ENCODE results near the gene FAM169A.
A peak's percentile ranks its signal among the peaks of the same experiment; 100 is the strongest.
"Not testable (repeated sequence)": the region's sequence is repeated elsewhere in the genome, so short reads cannot be mapped to it uniquely, and the experiment has no call there.

Gene FAM169A

DNA sequence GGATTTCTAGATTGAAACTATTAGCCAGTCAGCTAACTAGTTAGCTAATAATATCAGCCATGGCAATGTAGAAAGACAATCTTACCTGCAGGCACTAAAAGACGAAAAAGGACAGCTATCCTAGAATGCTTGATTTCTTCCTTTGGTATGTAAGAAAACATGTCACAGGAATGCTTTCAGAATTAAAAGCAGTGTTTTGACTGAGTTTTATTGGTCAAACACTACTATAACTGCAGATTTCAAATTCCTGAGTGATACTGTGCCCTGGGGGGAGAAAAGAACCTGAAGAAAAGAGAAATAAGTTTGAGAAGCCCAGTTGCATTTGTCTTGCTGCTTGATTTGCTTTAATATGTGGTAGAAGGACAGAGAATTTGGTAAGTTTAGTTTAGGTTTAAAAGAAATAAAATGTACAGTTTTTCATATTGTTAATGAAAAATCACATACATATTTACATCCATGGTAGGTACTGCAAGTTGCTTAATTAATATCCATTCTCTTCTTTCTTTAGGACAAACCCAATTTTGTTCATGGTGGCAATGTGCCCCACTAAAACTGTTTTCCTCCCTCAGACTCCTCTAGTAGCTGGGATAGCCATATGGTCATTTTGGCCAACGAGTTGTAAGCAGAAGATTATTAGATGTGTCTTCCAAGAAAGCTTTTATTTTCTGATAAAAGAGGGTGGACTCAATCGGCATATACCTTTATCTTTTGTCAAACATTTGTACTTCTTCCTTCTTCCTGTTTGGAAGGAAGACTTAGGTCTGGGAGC is 4.3 kb upstream of the FAM169A start:
- no peak for DNase-seq (ENCODE audit: low spot score)

DNA sequence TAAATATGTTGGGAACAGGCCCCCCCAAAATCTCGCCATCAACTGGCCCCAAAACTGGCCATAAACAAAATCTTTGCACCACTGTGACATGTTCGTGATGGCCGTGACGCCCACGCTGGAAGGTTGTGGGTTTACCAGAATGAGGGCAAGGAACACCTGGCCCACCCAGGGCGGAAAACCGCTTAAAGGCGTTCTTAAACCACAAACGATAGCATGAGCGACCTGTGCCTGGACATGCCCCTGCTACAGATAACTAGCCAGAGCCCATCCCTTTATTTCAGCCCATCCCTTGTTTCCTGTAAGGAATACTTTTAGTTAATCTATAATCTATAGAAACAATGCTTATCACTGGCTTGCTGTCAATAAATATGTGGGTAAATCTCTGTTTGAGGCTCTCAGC is 3.2 kb upstream of the FAM169A start:
- not testable (repeated sequence) for DNase-seq (ENCODE audit: low spot score)

DNA sequence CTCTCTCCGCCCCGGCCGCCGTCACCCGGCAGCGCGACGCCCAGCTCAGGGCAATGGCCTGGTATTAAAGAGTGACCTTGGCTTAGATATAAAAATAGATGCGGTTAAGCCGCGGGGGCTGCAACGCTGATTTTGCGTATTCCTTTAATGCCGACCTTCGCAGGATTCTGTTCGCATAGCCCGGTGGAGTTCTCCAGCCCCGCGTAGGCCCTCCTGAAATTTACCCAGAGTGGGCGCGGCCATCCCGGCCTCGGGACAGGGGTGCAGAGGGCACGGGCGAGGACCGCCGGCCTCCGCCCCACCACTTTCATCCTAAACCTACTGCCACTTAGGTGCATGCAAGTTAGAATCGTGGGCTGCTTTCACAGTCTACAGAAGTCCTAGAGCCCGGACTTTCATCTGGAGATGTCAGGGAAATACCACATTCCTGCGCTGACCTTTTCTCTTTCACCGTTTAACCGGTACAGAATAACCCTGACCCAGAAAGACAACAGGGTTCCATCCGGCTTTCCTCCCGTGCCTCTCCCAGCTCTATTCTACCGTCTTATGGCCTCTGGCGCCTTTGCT is 492 bp upstream of the FAM169A start:
- no peak for DNase-seq (ENCODE audit: low spot score)

DNA sequence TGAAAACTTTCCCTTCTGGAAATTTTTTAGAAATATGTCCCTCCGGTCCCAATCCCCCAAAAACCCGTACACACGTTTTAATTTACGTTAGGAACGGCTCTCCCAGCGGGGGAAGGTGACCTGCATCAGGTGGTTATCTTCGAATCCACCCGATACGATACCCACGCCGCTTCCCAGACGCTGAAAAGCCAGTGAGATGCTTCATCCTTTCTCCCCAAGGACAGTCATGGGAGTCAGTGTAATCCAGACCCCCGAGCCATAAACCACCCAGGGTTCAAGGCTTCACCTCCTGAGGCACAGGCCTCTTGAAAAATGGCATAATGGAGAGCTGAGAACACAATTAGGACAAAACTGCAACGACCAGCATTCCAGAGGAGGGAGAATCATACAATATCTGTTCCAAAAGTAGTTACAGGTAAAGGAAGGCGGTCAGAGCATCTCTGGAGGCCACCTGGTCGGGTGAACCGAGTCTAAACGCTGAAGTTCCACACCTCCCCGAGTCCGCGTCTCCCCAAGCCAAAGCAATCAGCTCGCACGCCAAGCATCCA is 857 bp downstream of the FAM169A start:
- peak; percentile 18 for DNase-seq (ENCODE audit: low spot score)

DNA sequence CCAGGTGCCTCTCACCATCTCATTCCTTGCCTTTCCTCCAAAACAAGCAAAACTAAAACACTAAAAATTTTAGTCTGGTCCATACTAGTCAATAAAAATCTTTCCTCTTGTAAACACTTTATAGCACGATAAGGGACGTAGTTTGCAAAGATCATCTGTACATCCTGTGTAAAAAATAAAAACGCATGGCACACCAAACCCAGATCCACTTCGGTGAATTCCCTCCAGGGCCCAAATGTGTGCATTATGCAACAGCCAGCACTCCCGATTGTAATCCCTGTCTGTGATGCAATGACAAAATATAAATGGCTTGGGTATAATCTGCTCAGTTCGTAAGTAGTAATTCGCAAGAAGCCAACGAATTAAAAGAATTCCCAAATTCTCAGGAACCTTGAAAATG is 1.4 kb downstream of the FAM169A start:
- DNase-seq (ENCODE audit: low spot score), result peak; percentile 32

DNA sequence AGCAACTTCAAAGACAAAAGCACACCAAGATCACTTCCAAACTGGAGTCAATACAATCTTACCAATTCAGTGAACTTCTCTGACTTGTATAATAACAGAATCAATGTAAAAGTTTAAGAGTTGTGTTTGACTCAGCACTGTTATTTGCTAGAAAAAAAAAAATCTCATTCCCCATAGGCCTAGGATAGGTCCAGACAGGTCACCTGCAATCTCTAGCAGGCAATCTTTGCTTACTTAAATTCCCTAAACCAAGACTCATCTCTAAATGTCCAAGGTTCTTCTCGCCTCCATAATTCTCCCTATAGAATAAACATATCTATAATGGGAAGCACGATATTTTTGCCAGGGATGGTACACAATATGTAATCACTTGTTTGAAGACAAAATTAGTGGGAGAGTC is 2.5 kb downstream of the FAM169A start:
- no peak for DNase-seq (ENCODE audit: low spot score)

DNA sequence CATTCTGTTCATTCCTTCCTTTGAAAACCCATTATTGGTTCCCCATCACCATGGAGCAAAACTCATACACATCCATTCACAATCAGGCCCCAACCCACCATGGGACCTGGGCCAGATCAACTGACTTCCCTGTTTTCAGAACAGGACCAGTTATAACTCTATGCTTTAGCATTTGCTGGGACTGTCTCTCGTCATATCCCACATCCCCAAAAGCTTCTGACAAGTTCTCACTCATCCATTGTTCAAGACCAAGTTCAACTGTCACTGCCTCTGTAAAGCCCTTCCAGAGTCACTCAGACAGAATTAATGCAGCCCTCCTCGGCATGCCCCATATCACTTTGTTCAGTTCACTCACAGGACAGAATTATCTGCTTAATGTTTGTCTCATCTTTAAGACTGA is 4.0 kb downstream of the FAM169A start:
- DNase-seq (ENCODE audit: low spot score), result no peak

DNA sequence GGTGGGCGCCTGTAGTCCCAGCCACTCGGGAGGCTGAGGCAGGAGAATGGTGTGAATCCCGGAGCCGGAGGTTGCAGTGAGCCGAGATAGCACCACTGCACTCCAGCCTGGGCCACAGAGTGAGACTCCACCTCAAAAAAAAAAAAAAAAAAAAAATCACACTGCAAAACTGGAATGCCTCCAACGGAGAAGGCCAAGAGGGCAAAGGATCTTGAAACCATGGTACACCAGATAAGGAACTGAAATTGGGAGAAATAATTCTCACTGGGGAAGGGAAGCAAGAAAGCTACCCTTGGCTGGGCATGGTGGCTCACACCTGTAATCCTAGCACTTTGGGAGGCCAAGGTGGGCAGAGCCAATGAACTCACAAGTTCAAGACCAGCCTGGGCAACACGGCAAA is 9.2 kb downstream of the FAM169A start:
- DNase-seq (ENCODE audit: low spot score), result not testable (repeated sequence)

DNA sequence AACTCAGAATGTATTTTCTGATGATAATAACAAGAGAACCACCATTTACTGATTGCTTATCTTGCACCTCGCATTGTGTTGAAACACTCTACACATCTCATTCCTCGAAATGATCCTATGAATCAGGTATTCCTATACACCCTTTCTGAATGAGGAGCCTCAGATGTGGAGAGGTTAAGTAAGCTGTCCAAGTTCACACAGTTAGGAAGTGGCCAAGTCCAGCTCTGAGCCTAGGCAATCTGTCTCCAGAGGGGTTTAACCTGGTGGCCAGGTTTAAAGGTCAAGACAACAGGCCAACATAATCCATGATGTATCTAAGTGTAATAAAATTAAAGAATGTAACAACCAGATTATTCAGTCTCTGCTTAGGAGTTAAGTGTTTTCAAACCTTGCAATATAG is 12.9 kb downstream of the FAM169A start:
- no peak for DNase-seq (ENCODE audit: low spot score)

DNA sequence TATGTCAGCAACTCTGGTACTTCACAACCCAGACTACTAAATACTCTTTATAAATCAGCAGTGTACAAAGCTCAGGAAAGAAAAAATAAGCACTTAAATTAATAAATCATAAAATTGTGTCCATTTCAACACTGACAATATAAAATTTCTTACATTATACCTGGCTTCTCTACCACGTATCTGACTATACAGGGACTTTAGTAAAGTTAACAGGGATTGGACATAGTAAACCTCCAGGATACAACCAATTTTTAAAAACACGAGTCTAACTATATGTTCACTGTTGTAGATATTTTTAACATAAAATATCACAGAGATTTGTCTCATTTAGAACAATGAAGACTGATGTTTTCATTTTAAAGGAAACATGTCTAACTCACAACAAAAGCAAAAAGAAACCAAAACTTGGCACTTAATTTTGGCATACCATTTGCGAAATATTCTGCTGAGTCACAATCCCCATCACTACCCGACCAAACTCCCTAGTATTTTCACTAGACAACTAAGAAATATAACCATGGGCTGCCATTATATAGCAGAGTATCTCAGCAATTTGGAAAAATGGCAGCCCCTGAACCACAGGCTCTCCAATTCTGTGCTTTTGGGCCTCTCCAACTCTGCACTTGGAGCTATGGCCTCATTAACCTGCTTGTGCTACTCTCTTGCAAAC is 14.4 kb downstream of the FAM169A start:
- DNase-seq (ENCODE audit: low spot score), result no peak

DNA sequence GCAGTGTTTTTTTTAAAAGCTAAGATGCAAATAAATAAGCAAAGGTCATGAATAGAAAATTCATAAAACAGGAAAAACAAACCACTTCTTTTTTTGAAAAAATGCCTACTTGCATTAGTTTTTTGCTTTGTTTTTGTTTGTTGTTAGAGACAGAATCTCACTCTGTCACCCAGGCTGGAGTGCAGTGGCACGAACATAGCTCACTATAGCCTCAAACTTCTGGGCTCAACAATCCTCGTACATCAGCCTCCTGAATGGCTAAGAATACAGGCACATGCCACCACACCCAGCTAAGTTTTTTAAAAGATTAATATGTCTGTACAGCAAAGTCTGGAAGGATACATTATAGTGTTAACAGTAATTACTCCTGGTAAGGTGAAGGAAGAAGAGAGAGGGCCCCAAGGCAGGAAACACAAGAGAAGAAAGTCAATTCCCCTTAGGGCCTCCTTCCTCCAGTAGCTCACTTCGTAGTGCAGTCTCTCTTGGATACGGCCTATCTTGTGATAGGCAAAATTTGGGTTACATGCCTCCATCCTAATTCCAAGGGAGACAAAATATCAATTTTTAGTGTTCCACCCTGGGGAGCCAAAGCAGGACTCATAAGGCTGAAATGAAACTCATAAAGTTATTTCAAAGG is 15.3 kb downstream of the FAM169A start:
- no peak for DNase-seq (ENCODE audit: low spot score)

DNA sequence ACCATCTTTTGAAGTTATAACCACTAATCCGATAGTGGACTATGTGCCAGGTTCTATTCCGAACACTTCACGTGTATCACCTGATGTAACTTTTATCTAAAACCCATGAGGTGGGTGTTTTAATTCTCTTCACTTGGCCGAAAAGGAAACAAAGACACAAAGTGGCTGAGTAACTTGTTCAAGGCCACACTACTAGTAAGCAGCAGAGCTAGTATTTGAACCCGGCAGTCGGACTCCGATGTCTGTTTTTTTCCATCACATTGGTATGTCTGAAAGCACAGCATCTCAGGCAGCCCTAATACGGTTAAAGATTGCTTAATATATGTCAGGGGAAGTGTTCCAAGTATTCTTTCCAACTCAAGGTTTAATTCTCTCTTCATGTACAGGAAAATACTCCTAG is 16.2 kb downstream of the FAM169A start:
- no peak for DNase-seq (ENCODE audit: low spot score)

DNA sequence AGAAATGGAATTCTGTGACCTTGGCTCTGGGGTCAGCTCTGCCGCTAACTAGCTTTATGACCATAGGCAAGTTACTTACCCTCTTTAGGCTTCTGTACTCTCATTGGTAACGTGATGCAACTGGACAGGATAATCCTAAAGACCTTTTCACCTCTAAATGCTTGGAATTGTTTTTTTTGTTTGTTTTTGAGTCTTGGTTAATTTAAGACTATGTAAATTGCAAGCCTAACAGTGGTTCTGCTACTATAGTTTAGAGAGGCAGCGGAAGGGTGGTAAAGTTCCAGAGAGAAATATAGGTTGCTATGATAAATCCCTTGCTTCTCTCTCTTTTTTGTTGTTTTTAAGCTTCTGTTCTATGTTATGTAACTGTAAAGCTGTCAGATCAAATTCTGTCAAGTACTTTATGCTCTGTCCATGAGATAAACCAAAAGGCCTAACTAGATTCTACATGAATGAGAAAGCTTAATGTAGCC is 17.6 kb downstream of the FAM169A start:
- no peak for DNase-seq (ENCODE audit: low spot score)

DNA sequence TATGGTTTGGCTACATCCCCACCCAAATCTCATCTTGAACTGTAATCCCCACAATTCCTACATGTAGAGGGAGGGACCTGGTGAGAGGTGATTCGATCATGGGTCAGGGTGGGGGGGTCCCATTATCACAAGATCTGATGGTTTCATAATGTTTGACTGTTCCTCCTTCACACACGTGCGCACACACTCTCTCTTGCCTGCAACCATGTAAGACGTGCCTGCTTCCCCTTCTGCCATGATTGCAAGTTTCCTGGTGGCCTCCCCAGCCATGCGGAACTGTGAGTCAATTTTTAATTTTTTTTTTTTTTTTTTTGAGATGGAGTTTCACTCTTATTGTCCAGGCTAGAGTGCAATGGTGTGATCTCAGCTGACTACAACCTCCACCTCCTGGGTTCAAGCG is 27.0 kb downstream of the FAM169A start:
- no peak for DNase-seq (ENCODE audit: low spot score)

DNA sequence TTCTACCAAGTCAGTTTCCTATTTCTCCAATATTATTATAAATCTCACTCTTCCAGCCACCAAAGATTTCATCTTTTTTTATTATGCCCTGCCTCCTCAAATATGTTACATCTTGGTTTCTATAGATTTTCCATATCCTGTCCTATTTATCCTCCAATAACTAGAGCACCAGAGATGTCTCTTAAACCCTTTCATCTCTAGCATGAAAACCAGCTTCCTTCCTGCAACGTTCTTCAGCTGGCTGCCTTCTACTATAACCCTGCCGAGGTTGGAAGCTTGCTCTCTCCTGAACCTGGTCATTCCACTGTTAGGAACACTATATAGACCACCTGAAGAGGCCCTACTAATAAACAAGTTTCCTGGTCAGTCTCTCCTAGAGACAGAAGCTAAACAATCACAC is 27.9 kb downstream of the FAM169A start:
- DNase-seq (ENCODE audit: low spot score), result no peak

DNA sequence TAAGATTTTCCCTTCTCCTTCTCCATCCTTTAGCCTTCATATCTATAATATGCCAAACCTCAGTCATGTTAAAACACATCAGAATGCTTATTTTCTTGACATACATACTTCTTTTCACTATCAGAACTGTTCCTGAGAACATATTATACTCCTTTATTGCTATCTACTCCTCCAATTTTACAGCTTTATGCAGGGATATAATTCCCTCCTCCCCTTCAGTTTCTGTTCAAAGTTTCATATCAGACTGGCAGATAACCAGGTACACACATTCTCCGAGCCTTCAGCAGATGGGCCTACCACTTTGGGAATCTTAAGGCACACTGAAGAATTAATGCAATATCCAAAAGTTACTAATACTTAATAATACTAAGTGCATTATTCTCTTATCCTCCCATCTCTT is 29.1 kb downstream of the FAM169A start:
- DNase-seq (ENCODE audit: low spot score), result no peak

DNA sequence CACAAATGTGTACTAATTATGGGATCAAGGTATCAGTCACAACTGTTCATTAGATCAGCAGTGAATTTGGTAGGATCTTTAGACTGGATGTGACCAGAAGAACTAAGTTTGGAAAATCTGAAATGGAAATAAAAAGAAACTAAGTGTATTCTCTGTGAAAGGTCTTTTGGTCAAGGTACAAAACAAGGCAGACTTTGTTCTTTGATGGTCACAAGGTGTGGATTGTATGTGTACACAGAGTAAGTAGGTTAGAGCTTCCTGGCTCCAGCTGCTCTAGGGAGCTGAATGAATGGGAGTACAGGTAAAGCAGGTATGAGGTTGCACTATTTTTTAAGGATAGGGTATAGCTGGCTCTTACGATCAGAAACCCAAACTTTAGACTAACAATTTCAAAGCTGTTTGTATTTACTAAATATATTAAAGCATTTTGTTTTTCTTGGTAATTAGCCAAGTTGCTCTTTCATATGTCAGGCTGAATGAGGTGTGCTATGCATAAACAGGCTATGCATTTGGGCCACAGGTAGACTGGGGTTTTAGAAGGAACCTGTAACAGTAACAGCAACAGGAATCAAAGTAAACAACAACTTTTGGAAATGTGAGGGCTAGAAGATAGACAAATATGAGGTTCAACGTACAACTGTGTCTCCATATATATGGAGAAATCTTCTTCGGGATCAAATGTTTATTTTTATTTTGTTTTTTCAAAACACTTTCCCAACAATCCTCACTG is 32.5 kb downstream of the FAM169A start:
- DNase-seq (ENCODE audit: low spot score), result no peak

DNA sequence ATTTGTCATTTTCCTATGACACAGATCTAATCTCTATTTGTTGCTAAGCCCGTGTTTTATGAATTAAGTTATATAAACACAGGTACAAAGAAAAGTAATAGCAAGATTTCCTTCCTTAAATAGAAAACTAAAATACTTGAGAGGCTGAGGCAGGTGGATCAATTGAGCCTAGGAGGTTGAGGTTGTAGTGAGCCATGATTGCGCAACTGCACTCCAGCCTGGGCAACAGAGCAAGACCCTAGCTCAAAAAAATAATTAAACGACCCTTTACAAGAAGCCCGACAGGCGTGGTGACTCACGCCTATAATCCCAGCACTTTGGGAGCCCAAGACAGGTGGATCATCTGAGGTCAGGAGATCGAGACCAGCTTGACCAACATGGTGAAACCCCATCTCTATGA is 36.8 kb downstream of the FAM169A start:
- no peak for DNase-seq (ENCODE audit: low spot score)

DNA sequence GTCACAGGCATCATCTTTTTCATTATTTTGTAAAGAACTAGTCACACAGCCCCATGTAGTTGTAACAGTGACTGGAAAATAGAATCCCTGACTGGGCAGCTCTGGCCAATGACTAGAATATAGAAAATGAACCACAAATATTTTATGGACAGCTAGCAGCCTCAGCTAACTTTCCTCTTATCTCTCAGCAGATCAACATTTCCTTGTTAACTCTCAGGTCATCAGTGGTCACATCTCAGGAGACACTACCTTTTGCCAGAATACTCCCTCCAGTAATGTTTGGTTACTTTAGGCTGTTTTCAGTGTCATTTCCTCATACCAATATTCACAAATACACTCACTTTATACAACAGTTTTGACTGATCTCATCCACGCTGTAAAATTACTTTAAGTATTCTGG is 43.9 kb downstream of the FAM169A start:
- no peak for DNase-seq (ENCODE audit: low spot score)

DNA sequence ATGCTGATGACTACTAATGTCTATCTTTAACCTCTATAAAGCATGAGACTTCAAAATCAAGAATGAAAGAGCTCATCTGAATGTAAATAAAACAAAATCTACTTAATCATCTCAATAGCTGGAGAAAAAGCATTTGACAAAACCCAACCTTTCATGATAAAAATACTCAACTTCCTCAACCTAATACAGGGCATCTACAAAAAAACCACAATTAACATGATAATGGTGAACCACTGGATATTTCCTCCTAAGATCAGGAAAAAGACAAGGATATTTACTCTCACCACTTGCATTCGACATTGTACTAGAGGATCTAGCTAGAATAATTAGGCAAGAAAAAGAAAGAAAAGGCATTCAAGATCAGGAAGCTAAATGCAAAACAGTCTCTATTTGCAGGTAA is 49.3 kb downstream of the FAM169A start:
- DNase-seq (ENCODE audit: low spot score), result no peak

DNA sequence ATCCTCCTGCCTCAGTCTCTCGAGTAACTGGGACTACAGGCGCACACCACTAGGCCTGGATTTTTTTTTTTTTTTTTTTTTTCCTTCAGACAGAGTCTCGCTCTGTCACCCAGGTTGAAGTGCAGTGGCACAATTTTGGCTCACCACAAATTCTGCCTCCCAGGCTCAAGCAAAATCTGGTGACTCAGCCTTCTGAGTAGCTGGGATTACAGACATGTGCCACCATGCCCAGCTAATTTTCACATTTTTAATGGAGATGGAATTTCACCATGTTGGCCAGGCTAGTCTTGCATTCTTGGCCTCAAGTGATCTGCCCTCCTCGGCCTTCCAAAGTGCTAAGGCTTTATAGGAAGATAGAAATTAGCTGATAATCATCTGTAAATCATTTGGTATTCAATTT is 55.3 kb downstream of the FAM169A start:
- DNase-seq (ENCODE audit: low spot score), result peak; percentile 16

DNA sequence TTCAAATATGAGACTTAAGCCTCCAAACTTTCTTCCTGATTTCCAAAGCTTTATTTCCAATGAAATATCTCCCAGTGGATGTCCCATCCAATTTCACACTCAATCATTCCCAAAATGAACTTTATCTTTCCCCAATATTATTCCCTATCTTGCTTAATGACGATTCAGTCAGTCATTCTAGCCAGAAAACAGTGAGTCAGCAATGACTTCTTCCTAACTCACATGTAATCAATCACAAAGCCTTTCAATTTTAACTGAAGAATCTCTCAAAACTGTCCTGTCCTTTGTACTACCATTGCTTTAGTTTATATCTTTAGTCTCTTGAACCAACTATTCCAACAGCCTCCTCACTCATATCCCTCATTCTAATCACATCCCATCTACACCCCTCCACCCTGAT is 64.2 kb downstream of the FAM169A start:
- peak; percentile 58 for DNase-seq (ENCODE audit: low spot score)
